A549 (cell line): Measurements from ENCODE around the gene PRKCE. TPM values are rescaled to one million over a fixed set of nuclear protein-coding genes. Genes with fewer than 3 reads are reported as not detected.

ENCODE experiments used
- ATAC-seq, 2 experiments: fragments of 200-7000 bp in 1 of 2; fragments of >200 bp in 1 of 2; cut with Nextera tagmentation in 1 of 2; cut with Tn5 transposase in 1 of 2; 3 replicates each; pipeline versions ENCODE4 v1.8.0 to v1.9.1; 2018 to 2020; ENCODE audit warnings: mild to moderate bottlenecking in 1 of 2, moderate library complexity in 1 of 2
- CTCF ChIA-PET: fragments of 300-600 bp; sonication (Branson Sonifier 250); formaldehyde crosslinking; extraction: SDS; loops from one replicate; lab custom pipeline; 2021; ENCODE audit warnings: antibody characterized with exemption, inconsistent platforms; lab: Yijun Ruan, JAX
- POLR2A ChIA-PET: fragments of 350-600 bp; formaldehyde crosslinking; extraction: SDS; loops from one replicate; lab custom pipeline; 2021; ENCODE audit warnings: antibody characterized with exemption, inconsistent platforms; lab: Yijun Ruan, JAX
- DNase-seq, 2 experiments: peaks; one replicate each; pipeline versions ENCODE4 v3.0.0 to v3.0.0-alpha.2; 2011 to 2016; ENCODE audit warnings: low read depth in 1 of 2, low spot score in 1 of 2
- FAIRE-seq: peaks from 2 replicates; lab custom pipeline; 2011; peaks lifted over from hg19 to GRCh38; lab: Jason Lieb, UNC
- H3K27ac ChIP-seq, 2 experiments: fragments of >200 bp; sonication (Bioruptor Twin); formaldehyde crosslinking; 3 replicates each; pipeline ENCODE4 v1.5.1; 2016 to 2017
- H3K4me1 ChIP-seq: fragments of >200 bp; sonication (Bioruptor Twin); formaldehyde crosslinking; 3 replicates; pipeline ENCODE4 v1.6.1; 2016
- H3K4me2 ChIP-seq: fragments of >200 bp; sonication (Bioruptor Twin); formaldehyde crosslinking; 3 replicates; pipeline ENCODE4 v1.6.1; 2016
- H3K4me3 ChIP-seq: fragments of >200 bp; sonication (Bioruptor Twin); formaldehyde crosslinking; 3 replicates; pipeline ENCODE4 v1.5.1; 2016
- H3K9me3 ChIP-seq: fragments of >200 bp; sonication (Bioruptor Twin); formaldehyde crosslinking; 3 replicates; pipeline ENCODE4 v1.6.1; 2016
- BHLHE40 ChIP-seq: IDR thresholded peaks from 2 replicates; pipeline ENCODE4 v1.6.1; 2012; ENCODE audit warnings: low read depth, low read length, inconsistent platforms
- CBX8 ChIP-seq: fragments of 200-600 bp; sonication (generic); IDR thresholded peaks from 2 replicates; pipeline ENCODE4 v1.6.1; 2016
- CTCF ChIP-seq: fragments of >200 bp; sonication (Bioruptor Twin); formaldehyde crosslinking; IDR thresholded peaks from 3 replicates; pipeline ENCODE4 v1.5.1; 2016
- EHMT2 ChIP-seq: fragments of 200-600 bp; sonication (generic); IDR thresholded peaks from 2 replicates; pipeline ENCODE4 v1.6.1; 2016; ENCODE audit warnings: antibody characterized with exemption, low read depth, mild to moderate bottlenecking, moderate library complexity
- EP300 ChIP-seq, 2 experiments: fragments of >200 bp; sonication (Bioruptor Twin); formaldehyde crosslinking; IDR thresholded peaks; 2 replicates in 1 of 2; 3 replicates in 1 of 2; pipeline ENCODE4 v1.6.1; 2016 to 2017
- ESRRA ChIP-seq: fragments of 150-350 bp; IDR thresholded peaks from 2 replicates; pipeline ENCODE4 v1.6.1; 2014; ENCODE audit warnings: mild to moderate bottlenecking, low read length, borderline replicate concordance
- HDAC2 ChIP-seq: fragments of 200-600 bp; sonication (generic); IDR thresholded peaks from 2 replicates; pipeline ENCODE4 v1.6.1; 2016
- HES2 ChIP-seq: fragments of >200 bp; sonication (Bioruptor Twin); formaldehyde crosslinking; IDR thresholded peaks from 2 replicates; pipeline ENCODE4 v1.6.1; 2016
- HEYL ChIP-seq: fragments of 250-450 bp; sonication (Bioruptor Pico); IDR thresholded peaks from 2 replicates; pipeline ENCODE4 v1.8.0; 2021; ENCODE audit warnings: mild to moderate bottlenecking, moderate library complexity
- HOXA7 ChIP-seq: fragments of 250-450 bp; sonication (Bioruptor Pico); IDR thresholded peaks from 2 replicates; pipeline ENCODE4 v1.5.0; 2020; ENCODE audit warnings: mild to moderate bottlenecking, moderate library complexity
- HOXB5 ChIP-seq: fragments of 250-450 bp; sonication (Bioruptor Pico); IDR thresholded peaks from 2 replicates; pipeline ENCODE4 v1.5.0; 2020; ENCODE audit warnings: mild to moderate bottlenecking, moderate library complexity
- KDM1A ChIP-seq: fragments of 200-600 bp; sonication (generic); IDR thresholded peaks from 2 replicates; pipeline ENCODE4 v1.6.1; 2016; ENCODE audit warnings: low read depth, mild to moderate bottlenecking
- KDM5A ChIP-seq: fragments of 200-600 bp; sonication (generic); IDR thresholded peaks from 2 replicates; pipeline ENCODE4 v1.6.1; 2016; ENCODE audit warnings: antibody characterized with exemption, mild to moderate bottlenecking
- MAZ ChIP-seq: fragments of 150-350 bp; IDR thresholded peaks from 2 replicates; pipeline ENCODE4 v1.6.1; 2014; ENCODE audit warnings: antibody characterized with exemption, low read depth, low read length, borderline replicate concordance
- NFE2L2 ChIP-seq: fragments of 150-350 bp; conservative IDR thresholded peaks from 2 replicates; pipeline ENCODE4 v1.6.1; 2014; ENCODE audit warnings: low read length
- NPAS2 ChIP-seq: fragments of 250-450 bp; sonication (Bioruptor Pico); IDR thresholded peaks from 2 replicates; pipeline ENCODE4 v1.8.0; 2022; ENCODE audit warnings: mild to moderate bottlenecking, moderate library complexity, borderline replicate concordance
- RCOR1 ChIP-seq: fragments of 150-350 bp; IDR thresholded peaks from 2 replicates; pipeline ENCODE4 v1.6.1; 2014; ENCODE audit warnings: antibody characterized with exemption, low read length, low read depth
- REST ChIP-seq: fragments of 200-600 bp; sonication (generic); IDR thresholded peaks from 2 replicates; pipeline ENCODE4 v1.6.1; 2016; ENCODE audit warnings: antibody characterized with exemption, mild to moderate bottlenecking, moderate library complexity
- RNF2 ChIP-seq: fragments of 200-600 bp; sonication (generic); IDR thresholded peaks from 2 replicates; pipeline ENCODE4 v1.6.1; 2016; ENCODE audit warnings: low read depth, mild to moderate bottlenecking, antibody characterized with exemption, moderate library complexity, borderline replicate concordance
- USF2 ChIP-seq: fragments of 450-650 bp; IDR thresholded peaks from 2 replicates; pipeline ENCODE4 v1.6.1; 2014; ENCODE audit warnings: antibody characterized with exemption
- ZC3H11A ChIP-seq: fragments of 450-650 bp; IDR thresholded peaks from 2 replicates; pipeline ENCODE4 v1.6.1; 2014; ENCODE audit warnings: antibody characterized with exemption, mild to moderate bottlenecking
- ZFP36 ChIP-seq: fragments of 450-650 bp; IDR thresholded peaks from 2 replicates; pipeline ENCODE4 v1.6.1; 2014; ENCODE audit warnings: borderline replicate concordance; ENCODE audit not compliant: partially characterized antibody
- ZSCAN20 ChIP-seq: fragments of 250-450 bp; sonication (Bioruptor Pico); IDR thresholded peaks from 2 replicates; pipeline ENCODE4 v1.8.0; 2022; ENCODE audit warnings: mild to moderate bottlenecking, moderate library complexity
- WGBS: methylation state at CpG from one replicate; pipeline ENCODE4 v1.1.6; 2017; ENCODE audit errors: missing lambda C conversion rate; 5-methylcytosine and 5-hydroxymethylcytosine counted together
- polyA plus RNA-seq, 4 experiments: library from polyadenylated mRNA; depleted of rRNA in 3 of 4; stranded (reverse); fragments of >200 nt; fragmentation: RNase III in 1 of 4; extraction: RNeasy Plus Mini Kit Qiagen cat#74134 plus additional on column Dnase treatment in 1 of 4; gene quantifications; 2 replicates in 3 of 4; 3 replicates in 1 of 4; pipeline ENCODE4 v1.2.3, GENCODE V29; 2011 to 2017

PRKCE gene
- polyA plus RNA-seq, 2 of the 4 experiments (the other 2 are of a cell fraction), result 11.5 to 12.0 TPM

- TF ChIP-seq HOXB5 (CRISPR knock-in tag), result no peak
- no peak for TF ChIP-seq EP300 (IDR thresholded peaks at IDR 0.05)
- no peak for TF ChIP-seq CTCF
- no peak for TF ChIP-seq EHMT2
Observed at GRCh38 chr2:45888641-45889040, 237.2 kb downstream of the PRKCE start (continued).

GRCh38 chr2:45889053-45889452 lies 237.6 kb downstream of the PRKCE start:
- TF ChIP-seq ZFP36 (no peak), KDM1A (no peak), HDAC2 (no peak), RNF2 (no peak), HES2 (no peak), RCOR1 (no peak), NFE2L2 (no peak), ZSCAN20 (CRISPR knock-in tag) (no peak), EP300 (IDR thresholded peaks at IDR 0.05) (no peak), NPAS2 (CRISPR knock-in tag) (no peak), ESRRA (no peak), MAZ (no peak), REST (no peak)
- ChIA-PET CTCF (interaction anchor here (0.6 to 1.4 kb wide), 3 partner anchors 10 to 1222 kb away, joined by 3 read pairs; no protein-coding TSS in a partner anchor), POLR2A (interaction anchor here (0.5 kb wide), 1 partner anchor 1242 kb away, joined by 3 read pairs; no protein-coding TSS in a partner anchor)
- 65% methylated on average over 8 of the region's 8 CpGs for WGBS
- ATAC-seq (peak; percentile 77 to 83; a peak in 5 of 6 replicates), FAIRE-seq (no peak), DNase-seq (peak in 1 of 2 experiments; percentile 18)
- Histone ChIP-seq H3K9me3 (no peaks in the 10 kb centered on the region), H3K4me1 (no peaks in the 10 kb centered on the region), H3K4me2 (no peak overlapping the region), H3K4me3 (no peak overlapping the region), H3K27ac (no peak overlapping the region)

GRCh38 chr2:45889620-45890370 lies 238.3 kb downstream of the PRKCE start:
- no peak for FAIRE-seq
- ChIA-PET POLR2A (interaction anchor here (0.5 kb wide), 1 partner anchor 1242 kb away, joined by 3 read pairs; no protein-coding TSS in a partner anchor), CTCF (interaction anchor here (0.6 to 1.4 kb wide), 5 partner anchors 11 to 1223 kb away, joined by 3 to 4 read pairs (median 3); no protein-coding TSS in a partner anchor)
- no peak for DNase-seq
- 78% methylated on average over 7 of the region's 7 CpGs for WGBS
- no peak for TF ChIP-seq ESRRA
- no peak for TF ChIP-seq HOXA7 (CRISPR knock-in tag)
- TF ChIP-seq ZC3H11A, result no peak
- no peak for TF ChIP-seq KDM5A
- no peak for TF ChIP-seq KDM1A
- TF ChIP-seq USF2, result no peak
- no peak for TF ChIP-seq BHLHE40
- no peak for TF ChIP-seq CBX8
- TF ChIP-seq HEYL (CRISPR knock-in tag), result no peak
- no peak for TF ChIP-seq EHMT2
- TF ChIP-seq HDAC2, result no peak
- no peak for TF ChIP-seq ZSCAN20 (CRISPR knock-in tag)
- no peak for TF ChIP-seq REST
- Histone ChIP-seq H3K4me3 (no peak overlapping the region), H3K27ac (no peak overlapping the region), H3K4me2 (no peak overlapping the region), H3K4me1 (no peaks in the 10 kb centered on the region), H3K9me3 (no peaks in the 10 kb centered on the region)
- no peak for ATAC-seq
